ENCODE data around the gene PRKRA. TPM values are rescaled to one million over a fixed set of nuclear protein-coding genes. Genes with fewer than 3 reads are reported as not detected.
"Not testable (repeated sequence)": the region's sequence is repeated elsewhere in the genome, so short reads cannot be mapped to it uniquely, and the experiment has no call there.

PRKRA gene
- total RNA-seq, 3 donors from 2014 or later: 28.7 to 55.6 (median 31.5) TPM

- no peaks in the 10 kb centered on the region for H3K4me1 ChIP-seq (ENCODE audit: low read depth)
- TF ChIP-seq, protein P1, sequence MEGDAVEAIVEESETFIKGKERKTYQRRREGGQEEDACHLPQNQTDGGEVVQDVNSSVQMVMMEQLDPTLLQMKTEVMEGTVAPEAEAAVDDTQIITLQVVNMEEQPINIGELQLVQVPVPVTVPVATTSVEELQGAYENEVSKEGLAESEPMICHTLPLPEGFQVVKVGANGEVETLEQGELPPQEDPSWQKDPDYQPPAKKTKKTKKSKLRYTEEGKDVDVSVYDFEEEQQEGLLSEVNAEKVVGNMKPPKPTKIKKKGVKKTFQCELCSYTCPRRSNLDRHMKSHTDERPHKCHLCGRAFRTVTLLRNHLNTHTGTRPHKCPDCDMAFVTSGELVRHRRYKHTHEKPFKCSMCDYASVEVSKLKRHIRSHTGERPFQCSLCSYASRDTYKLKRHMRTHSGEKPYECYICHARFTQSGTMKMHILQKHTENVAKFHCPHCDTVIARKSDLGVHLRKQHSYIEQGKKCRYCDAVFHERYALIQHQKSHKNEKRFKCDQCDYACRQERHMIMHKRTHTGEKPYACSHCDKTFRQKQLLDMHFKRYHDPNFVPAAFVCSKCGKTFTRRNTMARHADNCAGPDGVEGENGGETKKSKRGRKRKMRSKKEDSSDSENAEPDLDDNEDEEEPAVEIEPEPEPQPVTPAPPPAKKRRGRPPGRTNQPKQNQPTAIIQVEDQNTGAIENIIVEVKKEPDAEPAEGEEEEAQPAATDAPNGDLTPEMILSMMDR (IDR thresholded peaks at IDR 0.05): no peak
- H3K4me3 ChIP-seq: no peak overlapping the region
- ATAC-seq (no peak), DNase-seq (no peak)
- H3K9me3 ChIP-seq: peaks cover 2% of the 10 kb centered on the region
- peaks cover 5% of the 10 kb centered on the region for H3K36me3 ChIP-seq (ENCODE audit: low read depth)
- intact Hi-C loops (cut with DNase I, micrococcal nuclease): no loop called here
Observed at GRCh38 chr2:178427458-178427857, 23.5 kb downstream of the PRKRA start.

- DNase-seq (no peak), ATAC-seq (no peak)
- TF ChIP-seq, protein P1 (IDR thresholded peaks at IDR 0.05): no peak
- Histone ChIP-seq H3K9me3 (peaks cover 2% of the 10 kb centered on the region), H3K4me3 (no peak overlapping the region), H3K36me3 (ENCODE audit: low read depth) (peaks cover 2% of the 10 kb centered on the region), H3K4me1 (ENCODE audit: low read depth) (no peaks in the 10 kb centered on the region)
- intact Hi-C loops (cut with DNase I, micrococcal nuclease): no loop called here
Observed at GRCh38 chr2:178426388-178426787, 24.6 kb downstream of the PRKRA start.

- ATAC-seq (no peak), DNase-seq (no peak)
- TF ChIP-seq, protein P1 (IDR thresholded peaks at IDR 0.05): no peak
- intact Hi-C loops (cut with DNase I, micrococcal nuclease): no loop called here
- Histone ChIP-seq H3K36me3 (ENCODE audit: low read depth) (no peaks in the 10 kb centered on the region), H3K9me3 (peaks cover 2% of the 10 kb centered on the region), H3K4me1 (ENCODE audit: low read depth) (no peaks in the 10 kb centered on the region), H3K4me3 (no peak overlapping the region)
Observed at GRCh38 chr2:178425255-178425827, 25.6 kb downstream of the PRKRA start.

DNA sequence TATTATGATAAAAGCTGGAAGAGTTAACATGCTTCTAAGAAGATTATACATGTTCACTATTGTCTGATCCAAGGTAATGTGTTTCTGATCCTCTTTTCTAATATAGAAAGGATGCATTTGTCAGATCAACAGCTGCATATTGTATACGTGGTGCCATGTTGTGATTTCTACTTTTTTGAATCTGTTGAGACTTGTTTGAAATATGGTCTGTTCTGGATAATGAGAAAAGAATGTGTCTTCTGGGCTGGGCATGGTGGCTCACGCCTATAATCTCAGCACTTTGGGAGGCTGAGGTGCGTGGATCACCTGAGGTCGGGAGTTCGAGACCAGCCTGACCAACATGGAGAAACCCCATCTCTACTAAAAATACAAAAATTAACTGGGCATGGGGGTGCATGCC is 27.2 kb downstream of the PRKRA start:
- ATAC-seq; DNase-seq; intact Hi-C loops (cut with DNase I, micrococcal nuclease); H3K36me3 ChIP-seq (ENCODE audit: low read depth); H3K4me1 ChIP-seq (ENCODE audit: low read depth); H3K4me3 ChIP-seq; H3K9me3 ChIP-seq: not testable (repeated sequence)

DNA sequence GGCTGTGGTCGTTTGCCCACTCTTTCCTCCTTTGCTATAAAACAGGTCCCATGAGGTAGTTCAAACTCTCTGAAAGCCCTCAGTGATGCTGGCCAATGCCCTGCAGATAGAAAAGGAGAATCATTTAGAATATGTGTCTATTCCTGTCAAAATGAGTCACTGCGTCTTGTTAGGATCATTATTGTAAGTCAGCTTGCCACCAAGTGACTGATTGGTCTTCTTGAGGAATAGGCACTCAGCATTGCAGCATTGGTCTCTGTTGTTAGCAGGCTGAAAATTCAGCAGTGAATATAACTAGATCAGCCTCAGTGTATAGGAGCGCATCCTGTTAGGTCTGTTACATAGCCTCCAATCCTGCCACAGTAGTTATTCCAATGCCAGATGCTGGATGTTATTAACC is 28.9 kb downstream of the PRKRA start:
- H3K4me1 ChIP-seq (ENCODE audit: low read depth): no peaks in the 10 kb centered on the region
- peaks cover 2% of the 10 kb centered on the region for H3K9me3 ChIP-seq
- DNase-seq (no peak), ATAC-seq (no peak)
- no peak overlapping the region for H3K4me3 ChIP-seq
- TF ChIP-seq, protein P1 (IDR thresholded peaks at IDR 0.05): no peak
- intact Hi-C loops (cut with DNase I, micrococcal nuclease): no loop called here
- no peaks in the 10 kb centered on the region for H3K36me3 ChIP-seq (ENCODE audit: low read depth)

- intact Hi-C loops (cut with DNase I, micrococcal nuclease): no loop called here
- no peak for ATAC-seq
Observed at GRCh38 chr2:178420463-178420999, 30.4 kb downstream of the PRKRA start.

More at GRCh38 chr2:178420463-178420999, 30.4 kb downstream of the PRKRA start:
- H3K4me3 ChIP-seq: no peak overlapping the region
- H3K9me3 ChIP-seq: peaks cover 2% of the 10 kb centered on the region
- H3K36me3 ChIP-seq (ENCODE audit: low read depth): no peaks in the 10 kb centered on the region
- TF ChIP-seq, protein P1 (IDR thresholded peaks at IDR 0.05): no peak
- no peaks in the 10 kb centered on the region for H3K4me1 ChIP-seq (ENCODE audit: low read depth)
- DNase-seq: no peak

All from mucosa of descending colon (tissue), 3 donors.